Hematopoietic multipotent progenitor cell treated with erythropoietin and hydrocortisone succinate and interleukin-3 and kit ligand, for 8 days (in vitro differentiated cells): ENCODE data around the gene UTS2R.

Experiments
- DNase-seq: peaks from one replicate; pipeline ENCODE4 v3.0.0-alpha.2; 2015

The UTS2R gene

DNA sequence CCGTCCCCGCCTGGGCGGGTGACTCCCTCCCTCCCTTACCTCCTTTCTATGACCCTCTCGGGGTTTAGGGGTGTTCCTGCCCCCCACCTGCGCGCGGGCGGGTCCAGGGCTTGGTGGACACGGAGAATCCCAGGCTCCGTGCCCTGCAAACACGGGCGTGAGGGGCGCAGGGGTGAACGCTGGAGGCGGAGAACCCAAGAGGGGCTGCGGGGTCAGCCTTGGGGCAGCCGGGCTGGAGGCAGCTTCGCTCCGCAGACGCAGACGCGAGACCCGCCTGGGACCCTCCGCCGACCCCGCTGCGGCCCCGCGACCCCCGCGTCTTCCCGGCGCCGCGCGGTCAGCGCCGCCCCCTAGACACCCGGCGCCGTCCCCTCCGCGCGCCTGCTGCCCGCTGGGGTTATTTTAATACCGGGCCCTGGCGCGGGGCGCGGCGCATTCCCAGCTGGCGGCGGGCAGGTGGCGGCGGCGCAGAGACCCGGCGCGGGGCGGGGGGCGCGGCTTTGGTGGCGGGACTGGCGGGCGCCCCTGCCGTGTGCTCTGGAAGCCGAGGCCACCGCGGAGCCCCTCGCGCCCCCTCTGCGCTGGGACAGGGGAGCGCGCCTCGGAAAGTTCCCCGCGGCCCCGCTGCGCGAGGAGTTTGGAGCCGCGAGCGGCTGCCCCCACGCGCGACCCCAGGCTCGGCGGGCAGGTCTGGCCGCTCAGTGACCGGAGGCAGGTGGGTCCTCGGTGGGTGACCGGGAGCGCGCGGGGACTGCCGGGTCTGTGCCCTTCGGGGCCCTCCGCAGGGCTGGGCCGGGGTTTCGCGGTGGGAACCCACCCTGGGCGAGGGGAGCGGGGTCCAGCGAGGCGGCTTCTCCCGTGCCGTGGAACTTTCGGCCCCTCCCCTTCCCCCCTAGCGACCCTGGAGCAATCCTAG lies at the start of gene UTS2R:
TSS of gene UTS2R (plus strand) at position 433 of the 916 bp plus-strand sequence. CDS start 2,560 bp downstream, outside the sequence.
- DNase-seq: no peak

DNA sequence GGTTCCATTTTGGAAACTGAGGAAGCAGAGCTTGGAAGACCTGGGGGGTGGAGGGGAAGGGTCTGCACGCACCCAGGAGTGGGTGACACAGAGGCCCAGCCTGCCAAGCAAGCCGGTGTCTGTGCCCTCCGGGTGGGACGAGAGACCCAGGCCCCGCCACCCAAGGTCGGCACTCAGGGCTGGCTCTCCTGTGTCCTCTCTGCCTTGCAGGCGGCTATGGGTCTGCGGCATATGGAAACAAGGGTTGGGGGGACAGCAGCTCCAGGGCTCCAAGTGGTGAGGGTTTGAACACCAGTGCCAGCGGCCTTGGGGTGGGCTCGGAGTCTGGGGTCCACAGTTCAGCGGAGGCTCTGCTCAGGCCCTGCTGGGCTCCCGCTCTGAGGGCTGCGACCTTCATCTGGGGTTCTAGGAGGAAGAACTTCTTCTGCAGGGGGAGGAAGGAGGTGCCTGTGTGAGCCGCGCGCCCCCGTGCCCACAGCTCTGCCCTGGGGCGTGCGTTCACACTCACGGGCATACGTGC lies 49.6 kb upstream of the UTS2R start:
- DNase-seq: no peak

GRCh38 chr17:82322526-82323453 lies 48.8 kb upstream of the UTS2R start:
- no peak for DNase-seq

DNA sequence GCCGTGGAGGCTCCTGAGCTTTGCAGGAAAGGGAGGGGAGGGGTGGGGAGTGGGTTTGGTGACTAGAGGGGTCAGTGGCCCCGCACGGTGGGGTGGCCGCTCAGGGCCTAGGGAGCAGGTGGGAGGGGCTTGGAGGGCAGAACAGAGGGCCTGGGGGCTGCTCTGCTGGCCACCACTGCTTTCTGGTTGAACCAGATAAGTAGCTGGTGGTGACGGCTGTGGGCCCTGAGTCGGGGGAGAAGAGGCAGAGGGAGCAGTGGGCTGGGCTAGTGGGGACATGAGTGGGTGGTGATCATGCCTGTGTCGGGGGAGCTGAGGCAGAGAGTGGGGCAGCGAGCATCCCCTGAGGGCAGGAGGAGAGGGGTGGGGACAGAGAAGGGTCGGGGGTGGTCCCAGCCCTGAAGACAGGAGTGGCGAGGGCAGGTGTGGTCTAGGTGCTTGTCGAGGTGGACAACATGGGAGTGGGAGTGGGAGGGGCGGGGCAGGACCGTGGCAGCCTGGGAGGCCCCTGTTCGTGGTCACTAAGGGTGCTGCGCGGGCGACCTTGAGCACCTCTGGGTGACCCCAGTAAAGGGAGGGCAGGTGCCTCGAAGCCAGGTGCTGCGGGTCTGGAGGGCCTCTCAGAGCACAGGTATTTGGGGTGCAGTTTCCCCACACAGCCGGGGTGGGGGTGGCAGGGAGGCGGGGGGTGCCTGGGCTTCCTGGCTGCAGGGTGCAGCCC lies 47.9 kb upstream of the UTS2R start:
- DNase-seq: no peak

DNA sequence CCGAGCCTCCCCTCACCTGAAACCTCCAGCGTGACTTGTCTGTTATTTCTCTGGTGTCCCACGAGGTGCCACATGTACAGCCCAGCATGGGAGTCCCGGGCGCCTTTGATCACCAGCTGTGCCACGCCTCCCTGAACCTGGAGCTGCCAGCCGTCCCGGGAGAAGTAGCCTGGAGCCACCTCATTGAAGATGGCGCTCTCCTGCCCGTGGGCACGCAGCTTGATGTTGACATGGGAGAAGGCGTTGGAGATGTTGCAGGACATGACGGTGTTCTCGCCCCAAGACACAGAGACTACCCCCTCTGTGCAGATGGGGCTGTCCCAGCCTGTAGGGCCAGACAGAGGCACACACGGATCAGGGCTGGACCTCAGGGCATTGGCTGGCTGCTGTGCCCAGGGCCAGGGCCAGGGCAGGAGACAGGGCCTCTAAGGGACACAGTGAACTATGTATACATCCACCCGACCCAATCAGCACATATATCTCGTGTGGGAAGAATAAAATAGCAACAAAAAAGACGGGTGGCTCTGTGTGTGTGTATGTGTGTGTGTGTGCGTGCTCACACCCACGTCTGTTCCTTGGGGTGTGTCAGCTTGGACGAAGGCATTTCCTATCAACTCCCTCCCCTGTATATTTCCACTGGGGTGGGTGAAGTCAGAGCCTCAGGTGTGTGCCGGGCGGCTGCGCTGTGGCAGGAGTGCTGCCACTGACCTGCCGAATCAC lies 46.8 kb upstream of the UTS2R start:
- DNase-seq: no peak

DNA sequence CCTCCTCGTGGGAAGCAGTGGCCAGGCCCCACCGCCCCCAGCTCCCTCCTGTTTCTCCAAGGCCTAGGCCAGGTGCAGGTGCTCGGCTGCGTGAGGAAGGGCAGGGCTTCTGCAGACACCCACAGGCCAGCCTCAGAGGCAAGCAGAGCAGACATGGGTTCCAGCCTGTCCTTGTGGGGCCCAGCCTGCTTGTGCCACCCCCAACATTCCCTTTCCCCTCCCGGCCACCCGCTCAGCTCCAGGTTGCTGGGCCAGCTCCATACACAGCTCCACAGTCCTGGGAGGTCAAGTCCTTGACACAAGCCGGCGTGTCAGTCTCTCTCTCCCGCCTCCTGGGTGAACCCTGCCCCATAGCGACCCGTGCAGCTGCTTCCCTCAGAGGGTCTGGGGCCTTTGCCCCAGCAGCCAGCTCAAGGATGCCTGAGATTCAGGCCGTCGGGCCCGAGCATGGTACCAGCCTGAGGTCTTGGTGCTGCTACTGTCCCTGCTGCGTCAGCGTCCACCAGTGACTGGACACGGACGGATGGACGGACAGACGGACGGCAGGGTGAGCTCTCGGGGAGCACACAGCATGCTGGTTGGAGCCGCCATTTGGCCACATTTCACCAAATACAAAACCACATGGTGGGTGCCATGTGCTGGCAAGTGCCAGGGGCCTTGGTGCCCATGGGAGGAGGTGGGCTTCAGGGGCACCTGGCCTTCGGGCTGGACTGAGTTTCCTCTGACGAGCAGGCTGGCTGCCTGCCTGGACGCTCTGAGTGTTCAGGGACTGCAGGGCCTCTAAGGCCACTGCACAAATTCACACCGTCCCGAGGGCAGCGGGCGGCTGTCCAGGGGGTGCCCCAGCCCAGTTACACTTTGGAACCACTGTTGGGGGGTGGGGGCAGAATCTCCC lies 46.0 kb upstream of the UTS2R start:
- no peak for DNase-seq

- no peak for DNase-seq
These were observed 44.3 kb upstream of the UTS2R start for GRCh38 chr17:82327289-82327688.

DNA sequence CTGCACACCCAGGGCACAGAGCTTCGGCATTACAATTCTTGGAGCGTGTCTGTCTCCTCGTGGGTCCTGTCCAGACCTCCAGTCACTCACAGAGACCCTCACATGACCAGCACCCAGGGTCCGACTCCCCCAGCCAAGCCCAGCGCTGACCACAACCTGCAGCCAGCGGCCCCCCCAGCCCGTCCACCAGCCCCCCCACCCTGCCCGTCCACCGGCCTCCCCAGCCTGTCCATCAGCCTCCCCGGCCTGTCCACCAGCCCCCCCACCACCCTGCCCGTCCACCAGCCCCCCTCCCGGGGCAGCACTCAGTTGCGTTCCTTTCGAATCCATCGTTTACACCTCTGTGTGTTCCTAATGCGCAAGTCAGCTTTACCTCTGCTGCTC lies 43.8 kb upstream of the UTS2R start:
- no peak for DNase-seq

DNA sequence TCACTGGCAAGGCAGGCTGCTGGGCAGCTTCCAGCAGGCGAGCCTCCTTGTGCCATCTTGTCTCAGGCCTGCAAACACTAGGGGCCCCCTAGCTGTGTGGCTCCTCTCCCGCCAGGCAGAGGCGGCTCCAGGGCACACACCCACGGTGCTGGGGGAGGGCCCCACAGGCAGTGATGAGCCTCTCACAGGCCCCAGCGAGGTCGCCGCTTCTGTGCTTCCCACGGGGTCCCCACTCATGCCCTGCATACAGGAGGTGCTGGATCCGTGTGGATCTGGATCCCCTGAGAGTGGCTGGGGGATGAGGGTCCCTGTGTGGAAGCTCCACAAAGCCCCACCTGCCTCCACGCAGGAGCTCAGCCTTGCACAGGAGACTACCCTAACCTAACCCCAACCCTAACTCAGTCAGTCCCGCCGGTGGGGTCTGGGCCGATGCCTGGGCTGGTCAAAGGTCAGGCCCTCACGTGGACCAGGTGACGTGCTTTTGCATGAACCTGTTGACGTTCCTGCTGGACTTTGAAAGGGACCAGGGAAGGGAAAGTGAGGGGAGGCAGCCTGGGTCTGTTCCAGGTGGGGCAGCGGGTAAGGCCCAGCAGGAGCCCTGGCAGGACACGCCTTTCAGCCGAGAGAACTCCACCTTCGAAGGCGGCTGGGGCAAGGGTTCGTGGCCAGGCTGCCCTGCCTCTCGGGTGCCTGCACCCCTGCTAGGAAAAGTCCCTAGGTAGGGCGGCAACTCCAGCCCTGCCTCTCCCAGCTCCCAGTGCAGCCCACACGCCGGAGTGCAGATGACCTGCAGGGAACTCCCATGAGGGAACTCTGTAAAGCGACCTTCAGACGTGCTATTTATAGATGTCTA lies 43.2 kb upstream of the UTS2R start:
- DNase-seq: no peak

DNA sequence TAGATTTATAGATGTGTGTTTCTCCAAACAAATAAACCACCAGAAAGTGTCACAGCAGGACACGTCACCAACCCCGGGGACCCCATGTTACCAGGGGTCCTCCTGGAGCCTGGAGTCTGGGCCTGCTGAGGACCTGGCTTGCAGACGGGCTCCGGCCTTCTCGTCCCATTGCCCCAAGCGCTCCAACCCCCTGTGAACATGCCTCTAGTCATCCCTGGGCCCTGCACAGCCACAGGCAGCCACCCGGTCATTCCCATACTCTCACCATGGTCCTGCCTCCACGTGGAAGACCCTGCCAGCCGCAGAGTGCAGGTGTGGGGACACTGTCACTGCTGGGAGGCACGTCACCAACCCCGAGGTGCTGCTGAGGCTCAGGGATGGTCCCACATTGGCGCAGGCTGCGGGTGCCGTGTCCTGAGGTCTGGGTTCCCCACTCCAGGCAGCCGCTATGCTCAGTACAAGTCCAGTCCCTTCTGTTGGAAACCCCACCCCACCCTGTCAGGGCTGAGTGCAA lies 42.5 kb upstream of the UTS2R start:
- DNase-seq: no peak

DNA sequence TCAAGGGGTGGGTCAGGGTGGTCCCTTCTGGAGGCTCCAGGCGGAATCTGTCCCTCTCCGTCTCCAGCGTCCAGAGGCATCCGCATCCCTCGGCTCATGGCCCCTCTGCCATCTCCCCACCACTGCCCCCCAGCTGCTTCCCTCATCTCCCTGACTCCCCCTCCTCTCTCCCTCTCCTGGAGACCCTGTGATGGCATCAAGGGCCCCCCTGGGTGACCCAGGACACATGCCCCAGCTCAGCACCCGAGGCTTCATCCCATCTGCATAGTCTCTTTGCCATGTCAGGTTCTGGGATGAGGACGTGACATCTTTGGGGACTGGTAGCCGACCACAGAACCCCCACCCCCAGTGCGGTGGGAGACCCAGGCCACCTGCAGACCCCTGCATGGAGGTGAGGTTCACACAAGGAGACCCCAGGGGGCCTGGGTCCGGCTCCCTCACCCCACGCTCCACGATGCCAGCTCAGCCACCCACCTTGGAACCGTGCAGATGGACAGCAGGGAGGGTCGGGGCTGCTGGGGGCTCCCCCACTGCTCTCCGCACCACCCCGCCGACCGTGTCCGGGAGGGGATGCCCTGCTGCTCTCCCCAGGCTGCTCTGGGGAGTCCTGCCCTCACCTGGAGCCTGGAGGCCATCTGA lies 41.8 kb upstream of the UTS2R start:
- DNase-seq: no peak

DNA sequence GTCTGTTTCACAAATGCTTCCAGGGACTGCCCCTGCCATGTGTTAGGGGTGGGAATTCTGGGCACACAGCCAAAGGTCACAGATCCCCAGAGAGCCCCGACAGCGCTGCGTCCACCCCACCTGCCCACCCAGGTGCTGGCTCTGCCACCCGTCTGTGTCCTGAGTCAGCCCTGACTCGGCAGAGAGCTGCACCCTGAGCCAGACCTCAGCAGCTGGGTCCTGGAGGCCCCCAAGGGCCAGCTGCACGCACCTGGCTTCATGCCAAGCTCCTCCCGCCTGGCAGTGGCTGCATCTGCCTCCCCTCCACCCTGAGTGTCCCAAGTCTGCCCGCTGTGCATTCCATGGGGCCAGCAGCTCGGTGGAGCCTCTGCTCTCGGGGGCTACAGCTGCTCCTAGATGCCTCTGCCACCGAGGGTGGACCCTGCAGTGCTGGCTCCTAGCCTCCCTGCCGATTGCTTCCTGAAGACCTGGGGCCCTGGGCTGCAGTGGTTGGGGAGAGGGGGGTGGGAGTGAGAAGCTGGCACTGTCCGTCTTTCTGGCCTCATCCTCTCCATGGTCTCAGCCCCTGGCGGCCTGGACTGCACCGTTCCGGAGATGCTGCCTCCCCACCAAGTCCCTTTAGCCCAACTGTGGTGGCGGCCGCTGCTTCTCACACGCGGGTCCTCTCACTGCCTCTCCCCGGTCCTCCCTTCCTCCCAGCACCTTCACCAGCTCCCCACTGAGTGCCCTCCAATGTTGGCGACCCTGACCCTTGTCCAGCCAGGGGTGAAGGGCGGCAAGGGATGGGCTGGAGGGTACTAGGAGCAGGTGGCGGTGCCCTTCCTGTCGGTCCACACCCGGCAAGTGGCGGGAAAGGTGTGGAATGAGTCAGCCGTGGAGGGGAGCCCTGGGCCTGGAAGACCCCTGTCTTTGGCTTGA lies 41.0 kb upstream of the UTS2R start:
- peak; percentile 41 for DNase-seq

DNA sequence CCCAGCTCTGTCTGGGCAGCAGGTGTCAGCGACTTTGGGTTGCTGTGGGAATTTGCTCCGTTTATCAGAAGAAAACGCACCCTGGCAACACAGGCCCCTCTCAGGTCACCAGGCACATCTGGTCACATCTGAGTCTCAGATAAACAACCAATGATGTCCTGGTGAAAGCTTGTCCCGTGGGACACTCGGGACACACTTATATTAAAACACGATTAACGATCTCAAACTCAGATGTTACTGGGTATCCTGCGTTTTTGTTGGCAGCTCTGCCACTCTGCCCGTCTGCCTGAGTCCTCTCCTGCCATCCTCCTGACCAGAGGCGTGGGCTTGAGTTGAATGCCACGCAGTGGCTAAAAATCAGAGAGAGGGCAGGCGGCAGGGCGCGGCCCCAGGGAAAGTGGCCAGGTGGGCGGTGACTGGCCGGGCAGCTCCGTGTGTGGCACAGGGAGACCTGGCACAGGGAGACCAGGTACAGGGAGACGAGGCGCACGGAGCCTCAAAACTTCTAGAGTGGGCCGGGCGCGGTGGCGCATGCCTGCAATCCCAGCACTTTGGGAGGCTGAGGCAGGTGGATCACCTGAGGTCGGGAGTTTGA lies 40.1 kb upstream of the UTS2R start:
- DNase-seq: no peak

GRCh38 chr17:82332669-82333278 lies 38.8 kb upstream of the UTS2R start:
- DNase-seq: no peak

DNA sequence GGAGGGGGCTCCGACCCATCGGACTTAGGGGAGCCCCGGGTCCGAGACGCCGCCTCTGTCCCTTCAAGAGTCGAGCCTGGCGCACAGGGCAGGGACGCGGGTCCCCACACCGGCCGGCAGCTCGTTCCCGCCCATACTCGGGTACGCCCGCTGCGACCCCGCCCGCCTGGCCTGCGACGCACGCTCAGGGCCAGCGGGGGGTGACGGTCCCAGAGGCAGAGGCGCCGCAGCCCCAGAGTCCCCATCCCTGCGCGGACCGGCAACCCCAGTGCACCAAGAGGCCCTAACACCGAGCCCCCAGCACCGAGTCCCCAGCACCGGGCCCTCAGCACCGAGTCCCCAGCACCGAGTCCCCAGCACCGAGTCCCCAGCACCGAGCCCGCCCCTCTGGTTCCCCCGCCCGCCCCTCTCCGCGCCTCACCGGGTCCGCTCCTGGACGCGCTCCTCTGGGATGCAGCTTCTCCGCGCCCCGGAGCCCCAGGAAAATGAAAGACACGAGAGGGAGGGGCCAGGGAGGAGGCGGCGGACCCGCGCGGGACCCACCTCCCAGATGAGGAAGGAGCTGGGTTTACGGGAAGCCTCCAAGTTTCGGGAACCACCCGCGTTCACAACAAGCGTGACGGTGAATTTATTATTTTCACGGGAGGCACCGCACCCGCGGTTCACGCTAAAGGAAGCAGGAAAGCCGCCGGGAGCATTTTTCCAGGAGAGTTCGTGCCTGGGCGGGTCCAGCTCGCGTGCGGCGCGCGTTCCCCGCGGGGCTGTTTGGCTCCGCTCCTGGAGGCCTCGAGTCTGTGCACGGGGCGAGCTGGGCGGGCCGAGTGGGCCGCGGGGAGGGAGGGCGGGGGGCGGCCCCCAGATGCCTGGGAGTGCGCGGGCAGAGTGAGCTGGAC lies 38.0 kb upstream of the UTS2R start, which contains the start of gene SECTM1:
TSS of gene SECTM1 (minus strand) at position 488 of the 893 bp plus-strand sequence. CDS start 6,526 bp downstream, outside the sequence.
- no peak for DNase-seq

- DNase-seq: no peak
These were observed 37.4 kb upstream of the UTS2R start for GRCh38 chr17:82334204-82334621.
